Liver (tissue), 9 donors: ENCODE data around the gene BTG3. TPM values are rescaled to one million over a fixed set of nuclear protein-coding genes. Genes with fewer than 3 reads are reported as not detected.

Experiments used
- DNase-seq: peaks from one replicate; pipeline ENCODE4 v3.0.0-alpha.2; 2017; ENCODE audit warnings: low spot score
- H3K27ac ChIP-seq, 2 donors: one replicate each; pipeline ENCODE4 v1.7.0; 2013; ENCODE audit warnings: inconsistent platforms in 2 of 2, low read length in 2 of 2, control low read depth in 1 of 2, low read depth in 1 of 2, mild to moderate bottlenecking in 1 of 2
- H3K27me3 ChIP-seq, 4 donors: one replicate each; pipeline versions ENCODE4 v1.6.1 to v1.7.0; 2013; ENCODE audit warnings: low read length in 3 of 4, inconsistent platforms in 1 of 4, mild to moderate bottlenecking in 1 of 4, moderate library complexity in 1 of 4; ENCODE audit not compliant: control insufficient read depth in 4 of 4, insufficient read depth in 4 of 4
- H3K36me3 ChIP-seq, 4 donors: one replicate each; pipeline versions ENCODE4 v1.6.1 to v1.7.0; 2013; ENCODE audit warnings: low read length in 3 of 4, mild to moderate bottlenecking in 3 of 4, low read depth in 1 of 4, moderate library complexity in 1 of 4; ENCODE audit not compliant: control insufficient read depth in 4 of 4, insufficient read depth in 3 of 4
- H3K4me1 ChIP-seq, 4 donors: one replicate each; pipeline versions ENCODE4 v1.6.1 to v1.7.0; 2013; ENCODE audit warnings: low read length in 3 of 4, mild to moderate bottlenecking in 3 of 4, moderate library complexity in 1 of 4; ENCODE audit not compliant: control insufficient read depth in 4 of 4, insufficient read depth in 4 of 4
- H3K4me3 ChIP-seq, 3 donors: one replicate each; pipeline versions ENCODE4 v1.6.1 to v1.7.0; 2013; ENCODE audit warnings: low read length in 3 of 3, control low read depth in 1 of 3, low read depth in 1 of 3, mild to moderate bottlenecking in 1 of 3
- H3K9ac ChIP-seq, 2 donors: one replicate each; pipeline ENCODE4 v1.7.0; 2013; ENCODE audit warnings: low read length in 2 of 2, mild to moderate bottlenecking in 2 of 2, moderate library complexity in 2 of 2, control low read depth in 1 of 2, low read depth in 1 of 2
- H3K9me3 ChIP-seq, 4 donors: one replicate each; pipeline versions ENCODE4 v1.6.1 to v1.7.0; 2013; ENCODE audit warnings: low read length in 3 of 4; ENCODE audit not compliant: control insufficient read depth in 4 of 4
- EGR1 ChIP-seq, 2 donors: IDR thresholded peaks; 2 replicates each; pipeline ENCODE4 v1.6.1; 2016 to 2018; ENCODE audit warnings: antibody characterized with exemption in 2 of 2, low read depth in 2 of 2
- FOXA1 ChIP-seq: IDR thresholded peaks from 2 replicates; pipeline ENCODE4 v1.6.1; 2016; ENCODE audit warnings: antibody characterized with exemption
- FOXA2 ChIP-seq: IDR thresholded peaks from 2 replicates; pipeline ENCODE4 v1.6.1; 2016; ENCODE audit warnings: antibody characterized with exemption
- GABPA ChIP-seq, 2 donors: IDR thresholded peaks in 1 of 2; conservative IDR thresholded peaks in 1 of 2; 2 replicates each; pipeline ENCODE4 v1.6.1; 2016; ENCODE audit warnings: antibody characterized with exemption in 2 of 2, mild to moderate bottlenecking in 1 of 2, moderate library complexity in 1 of 2
- HNF4A ChIP-seq, 2 donors: conservative IDR thresholded peaks; 2 replicates each; pipeline ENCODE4 v1.6.1; 2016; ENCODE audit warnings: antibody characterized with exemption in 2 of 2, mild to moderate bottlenecking in 2 of 2
- HNF4G ChIP-seq: IDR thresholded peaks from 2 replicates; pipeline ENCODE4 v1.6.1; 2016; ENCODE audit warnings: antibody characterized with exemption
- JUND ChIP-seq, 2 donors: IDR thresholded peaks; 2 replicates each; pipeline ENCODE4 v1.6.1; 2016; ENCODE audit warnings: antibody characterized with exemption in 2 of 2
- NR2F2 ChIP-seq: IDR thresholded peaks from 2 replicates; pipeline ENCODE4 v1.6.1; 2016; ENCODE audit warnings: antibody characterized with exemption
- RAD21 ChIP-seq, 2 donors: IDR thresholded peaks; 2 replicates each; pipeline ENCODE4 v1.6.1; 2016; ENCODE audit warnings: antibody characterized with exemption in 2 of 2, mild to moderate bottlenecking in 2 of 2
- RXRA ChIP-seq, 2 donors: IDR thresholded peaks; 2 replicates each; pipeline ENCODE4 v1.6.1; 2017 to 2018; ENCODE audit warnings: antibody characterized with exemption in 2 of 2, mild to moderate bottlenecking in 1 of 2
- SP1 ChIP-seq: IDR thresholded peaks from 2 replicates; pipeline ENCODE4 v1.6.1; 2018; ENCODE audit warnings: antibody characterized with exemption, mild to moderate bottlenecking
- TAF1 ChIP-seq: conservative IDR thresholded peaks from 2 replicates; pipeline ENCODE4 v1.6.1; 2016; ENCODE audit warnings: antibody characterized with exemption, mild to moderate bottlenecking
- YY1 ChIP-seq: IDR thresholded peaks from 2 replicates; pipeline ENCODE4 v1.6.1; 2016; ENCODE audit warnings: antibody characterized with exemption, mild to moderate bottlenecking
- WGBS: extraction: QIAGEN DNeasy Blood & Tissue Kit; methylation state at CpG from one replicate; pipeline ENCODE4 v1.1.7; 2013; 5-methylcytosine and 5-hydroxymethylcytosine counted together
- polyA plus RNA-seq, 2 donors: library from polyadenylated mRNA; stranded (reverse) in 1 of 2; unstranded in 1 of 2; fragments of 200-250 nt in 1 of 2; fragments of >200 nt in 1 of 2; fragmentation: Nextera tagmentation in 1 of 2; extraction: Ambion mirVana in 1 of 2; gene quantifications; one replicate each; pipeline versions ENCODE4 v1.2.1 to v1.2.3, GENCODE V29; 2013 to 2015
- total RNA-seq, 2 donors: library from RNA; depleted of rRNA; stranded (reverse); fragments of >200 nt; gene quantifications; one replicate each; pipeline ENCODE4 v1.2.3, GENCODE V29; 2014
- TF ChIP-seq, protein P1 (sequence below): IDR thresholded peaks from 2 replicates; pipeline ENCODE4 v1.6.1; 2016; ENCODE audit warnings: antibody characterized with exemption
- TF ChIP-seq, protein P2 (sequence below): fragments of 150-350 bp; IDR thresholded peaks from 2 replicates; pipeline ENCODE4 v1.5.1; 2017; ENCODE audit warnings: improper control_type of control experiment, low read depth, low read length; ENCODE audit not compliant: missing input control
- TF ChIP-seq, protein P3 (sequence below): IDR thresholded peaks from 2 replicates; pipeline ENCODE4 v1.6.1; 2016; ENCODE audit warnings: antibody characterized with exemption
- TF ChIP-seq, protein P4 (sequence below): IDR thresholded peaks from 2 replicates; pipeline ENCODE4 v1.6.1; 2016; ENCODE audit warnings: antibody characterized with exemption, mild to moderate bottlenecking
- donor health status: healthy.
- donor health status: healthy.
- donor health status: healthy.
- donor health status: healthy.
- donor health status: healthy.

The BTG3 gene
- total and polyA plus RNA-seq, 4 donors = 4.1 to 25.5 (median 5.5) TPM

DNA sequence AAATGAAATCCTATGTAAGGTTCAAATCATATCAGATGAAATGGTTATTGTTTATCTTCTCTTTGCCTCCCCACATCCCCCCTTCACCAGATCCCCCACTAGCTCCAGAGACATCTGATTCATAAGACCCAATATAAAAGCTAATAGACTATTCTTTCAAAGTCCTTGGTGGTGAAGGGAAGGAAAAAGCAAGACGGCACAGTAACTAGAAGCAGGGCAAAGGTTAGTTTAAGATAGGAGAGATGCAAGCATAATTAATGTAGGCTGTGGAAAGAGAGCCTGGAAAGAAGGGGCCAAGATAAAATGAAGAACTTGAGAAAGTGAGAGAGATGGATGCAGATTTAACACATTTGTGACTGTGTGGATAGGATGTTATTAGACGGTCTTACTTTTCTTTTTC, 33.8 kb downstream of the BTG3 start:
- H3K27ac ChIP-seq = no peak overlapping the region
- TF ChIP-seq SP1 (no peak), RXRA (IDR thresholded peaks at IDR 0.05) (no peak), GABPA (IDR thresholded peaks at IDR 0.05 in 1 of 2, conservative IDR thresholded peaks at IDR 0.05 in 1 of 2) (no peak), FOXA1 (no peak), HNF4G (no peak), JUND (IDR thresholded peaks at IDR 0.05) (no peak), YY1 (no peak), FOXA2 (no peak), HNF4A (conservative IDR thresholded peaks at IDR 0.05) (no peak), EGR1 (IDR thresholded peaks at IDR 0.05; ENCODE audit: low read depth in 2 of 2) (no peak)
- TF ChIP-seq, protein P1, sequence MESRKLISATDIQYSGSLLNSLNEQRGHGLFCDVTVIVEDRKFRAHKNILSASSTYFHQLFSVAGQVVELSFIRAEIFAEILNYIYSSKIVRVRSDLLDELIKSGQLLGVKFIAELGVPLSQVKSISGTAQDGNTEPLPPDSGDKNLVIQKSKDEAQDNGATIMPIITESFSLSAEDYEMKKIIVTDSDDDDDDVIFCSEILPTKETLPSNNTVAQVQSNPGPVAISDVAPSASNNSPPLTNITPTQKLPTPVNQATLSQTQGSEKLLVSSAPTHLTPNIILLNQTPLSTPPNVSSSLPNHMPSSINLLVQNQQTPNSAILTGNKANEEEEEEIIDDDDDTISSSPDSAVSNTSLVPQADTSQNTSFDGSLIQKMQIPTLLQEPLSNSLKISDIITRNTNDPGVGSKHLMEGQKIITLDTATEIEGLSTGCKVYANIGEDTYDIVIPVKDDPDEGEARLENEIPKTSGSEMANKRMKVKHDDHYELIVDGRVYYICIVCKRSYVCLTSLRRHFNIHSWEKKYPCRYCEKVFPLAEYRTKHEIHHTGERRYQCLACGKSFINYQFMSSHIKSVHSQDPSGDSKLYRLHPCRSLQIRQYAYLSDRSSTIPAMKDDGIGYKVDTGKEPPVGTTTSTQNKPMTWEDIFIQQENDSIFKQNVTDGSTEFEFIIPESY = no peak
- TF ChIP-seq, protein P2, sequence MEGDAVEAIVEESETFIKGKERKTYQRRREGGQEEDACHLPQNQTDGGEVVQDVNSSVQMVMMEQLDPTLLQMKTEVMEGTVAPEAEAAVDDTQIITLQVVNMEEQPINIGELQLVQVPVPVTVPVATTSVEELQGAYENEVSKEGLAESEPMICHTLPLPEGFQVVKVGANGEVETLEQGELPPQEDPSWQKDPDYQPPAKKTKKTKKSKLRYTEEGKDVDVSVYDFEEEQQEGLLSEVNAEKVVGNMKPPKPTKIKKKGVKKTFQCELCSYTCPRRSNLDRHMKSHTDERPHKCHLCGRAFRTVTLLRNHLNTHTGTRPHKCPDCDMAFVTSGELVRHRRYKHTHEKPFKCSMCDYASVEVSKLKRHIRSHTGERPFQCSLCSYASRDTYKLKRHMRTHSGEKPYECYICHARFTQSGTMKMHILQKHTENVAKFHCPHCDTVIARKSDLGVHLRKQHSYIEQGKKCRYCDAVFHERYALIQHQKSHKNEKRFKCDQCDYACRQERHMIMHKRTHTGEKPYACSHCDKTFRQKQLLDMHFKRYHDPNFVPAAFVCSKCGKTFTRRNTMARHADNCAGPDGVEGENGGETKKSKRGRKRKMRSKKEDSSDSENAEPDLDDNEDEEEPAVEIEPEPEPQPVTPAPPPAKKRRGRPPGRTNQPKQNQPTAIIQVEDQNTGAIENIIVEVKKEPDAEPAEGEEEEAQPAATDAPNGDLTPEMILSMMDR = no peak
- TF ChIP-seq, protein P3, sequence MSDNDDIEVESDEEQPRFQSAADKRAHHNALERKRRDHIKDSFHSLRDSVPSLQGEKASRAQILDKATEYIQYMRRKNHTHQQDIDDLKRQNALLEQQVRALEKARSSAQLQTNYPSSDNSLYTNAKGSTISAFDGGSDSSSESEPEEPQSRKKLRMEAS = no peak
- no peaks in the 10 kb centered on the region for H3K4me1 ChIP-seq
- 87% methylated on average over 2 of the region's 2 CpGs for WGBS
- no peak overlapping the region for H3K9ac ChIP-seq
- no peaks in the 10 kb centered on the region for H3K27me3 ChIP-seq
- no peak overlapping the region for H3K4me3 ChIP-seq
- H3K9me3 ChIP-seq = no peaks in the 10 kb centered on the region
- DNase-seq = no peak
- peaks cover 0 to 5% (median 0%) of the 10 kb centered on the region in 4 donors for H3K36me3 ChIP-seq

DNA sequence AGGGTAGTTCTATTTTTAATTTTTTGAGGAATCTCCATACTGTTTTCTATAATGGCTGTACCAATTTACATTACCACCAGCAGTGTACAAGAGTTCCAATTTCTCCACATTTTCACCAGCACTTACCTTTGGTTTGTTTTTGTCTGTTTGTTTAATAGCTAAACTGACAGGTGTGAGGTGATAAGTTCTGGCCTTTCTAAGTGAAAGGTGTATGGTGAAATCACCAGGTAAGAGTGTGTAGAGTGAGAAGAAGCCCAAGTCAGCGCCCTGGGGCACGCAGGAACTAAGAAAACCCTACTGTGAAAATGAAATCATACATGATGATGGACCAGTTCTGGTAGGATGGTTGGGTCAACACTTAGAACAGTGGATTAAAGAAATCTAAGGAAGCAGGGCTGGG, 34.5 kb downstream of the BTG3 start:
- H3K36me3 ChIP-seq = peaks cover 0 to 5% (median 0%) of the 10 kb centered on the region in 4 donors
- no peaks in the 10 kb centered on the region for H3K27me3 ChIP-seq
- no peak for TF ChIP-seq FOXA1
- no peak for TF ChIP-seq HNF4G
- no peak for TF ChIP-seq RAD21 (IDR thresholded peaks at IDR 0.05)
- TF ChIP-seq EGR1 (IDR thresholded peaks at IDR 0.05; ENCODE audit: low read depth in 2 of 2) = no peak
- TF ChIP-seq NR2F2 = no peak
- no peak for TF ChIP-seq TAF1
- no peak for TF ChIP-seq GABPA (IDR thresholded peaks at IDR 0.05 in 1 of 2, conservative IDR thresholded peaks at IDR 0.05 in 1 of 2)
- TF ChIP-seq FOXA2 = no peak
- TF ChIP-seq RXRA (IDR thresholded peaks at IDR 0.05) = no peak
- TF ChIP-seq, protein P1 = no peak
- TF ChIP-seq, protein P4, sequence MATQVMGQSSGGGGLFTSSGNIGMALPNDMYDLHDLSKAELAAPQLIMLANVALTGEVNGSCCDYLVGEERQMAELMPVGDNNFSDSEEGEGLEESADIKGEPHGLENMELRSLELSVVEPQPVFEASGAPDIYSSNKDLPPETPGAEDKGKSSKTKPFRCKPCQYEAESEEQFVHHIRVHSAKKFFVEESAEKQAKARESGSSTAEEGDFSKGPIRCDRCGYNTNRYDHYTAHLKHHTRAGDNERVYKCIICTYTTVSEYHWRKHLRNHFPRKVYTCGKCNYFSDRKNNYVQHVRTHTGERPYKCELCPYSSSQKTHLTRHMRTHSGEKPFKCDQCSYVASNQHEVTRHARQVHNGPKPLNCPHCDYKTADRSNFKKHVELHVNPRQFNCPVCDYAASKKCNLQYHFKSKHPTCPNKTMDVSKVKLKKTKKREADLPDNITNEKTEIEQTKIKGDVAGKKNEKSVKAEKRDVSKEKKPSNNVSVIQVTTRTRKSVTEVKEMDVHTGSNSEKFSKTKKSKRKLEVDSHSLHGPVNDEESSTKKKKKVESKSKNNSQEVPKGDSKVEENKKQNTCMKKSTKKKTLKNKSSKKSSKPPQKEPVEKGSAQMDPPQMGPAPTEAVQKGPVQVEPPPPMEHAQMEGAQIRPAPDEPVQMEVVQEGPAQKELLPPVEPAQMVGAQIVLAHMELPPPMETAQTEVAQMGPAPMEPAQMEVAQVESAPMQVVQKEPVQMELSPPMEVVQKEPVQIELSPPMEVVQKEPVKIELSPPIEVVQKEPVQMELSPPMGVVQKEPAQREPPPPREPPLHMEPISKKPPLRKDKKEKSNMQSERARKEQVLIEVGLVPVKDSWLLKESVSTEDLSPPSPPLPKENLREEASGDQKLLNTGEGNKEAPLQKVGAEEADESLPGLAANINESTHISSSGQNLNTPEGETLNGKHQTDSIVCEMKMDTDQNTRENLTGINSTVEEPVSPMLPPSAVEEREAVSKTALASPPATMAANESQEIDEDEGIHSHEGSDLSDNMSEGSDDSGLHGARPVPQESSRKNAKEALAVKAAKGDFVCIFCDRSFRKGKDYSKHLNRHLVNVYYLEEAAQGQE = no peak
- H3K9ac ChIP-seq = no peak overlapping the region
- H3K4me3 ChIP-seq = no peak overlapping the region
- H3K9me3 ChIP-seq = no peaks in the 10 kb centered on the region
- no peaks in the 10 kb centered on the region for H3K4me1 ChIP-seq
- WGBS = 97% methylated on average over 2 of the region's 2 CpGs
- no peak overlapping the region for H3K27ac ChIP-seq
- DNase-seq = no peak
